ENCODE data around the gene GAK.

GRCh38 chr4:907103-907400 is 25.1 kb downstream of the GAK start:
- TF ChIP-seq POLR2A (IDR thresholded peaks at IDR 0.05) (no peak), CTCF (IDR thresholded peaks at IDR 0.05) (no peak)

All from transverse colon (tissue), 3 donors.